ENCODE measurements around the gene SLC35G6. TPM values are rescaled to one million over a fixed set of nuclear protein-coding genes. Genes with fewer than 3 reads are reported as not detected.

The SLC35G6 gene
- total and polyA plus RNA-seq, 2 of the 13 experiments (the other 11 are each of a cell fraction or from before 2014, with no cell fraction given): 0.07 TPM; not detected in 1

- WGBS (ENCODE audit: low lambda C conversion rate): 88% methylated on average over 62 of the region's 92 CpGs
- no TSS peak for BruUV-seq (replicated peaks)
- Histone ChIP-seq H4K20me1 (ENCODE audit: insufficient read depth, low read length) (no peaks in the 10 kb centered on the region), H3K27me3 (ENCODE audit: control insufficient read depth in 1 of 2, insufficient read depth in 2 of 2, low read length in 2 of 2) (peaks cover 2 to 6% of the 10 kb centered on the region in 2 experiments; a peak in 3 of 5 replicates), H3K36me3 (replicated peaks in 1 of 2; ENCODE audit: control insufficient read depth in 1 of 2, insufficient read depth in 2 of 2, low read length in 2 of 2) (no peaks in the 10 kb centered on the region), H2AFZ (ENCODE audit: low read length) (no peak overlapping the region), H3K4me2 (ENCODE audit: low read depth, low read length) (peak overlapping the region; percentile 85), H3K9ac (ENCODE audit: insufficient read depth, low read depth, low read length) (no peak overlapping the region), H3K27ac (ENCODE audit: extremely low read length, insufficient read depth, low read length) (no peak overlapping the region), H3K9me3 (ENCODE audit: low read length) (no peaks in the 10 kb centered on the region), H3K4me1 (ENCODE audit: insufficient read depth, low read length) (peaks cover 39% of the 10 kb centered on the region), H3K79me2 (ENCODE audit: insufficient read depth, low read length) (no peaks in the 10 kb centered on the region), H3K4me3 (replicated peaks in 1 of 3; ENCODE audit: insufficient read depth in 1 of 3, low read depth in 2 of 3, low read length in 3 of 3) (peak overlapping the region in 1 of 3 experiments; percentile 75; a peak in 3 of 6 replicates)
- ATAC-seq (peak; percentile 59), FAIRE-seq (no peak), DNase-seq (ENCODE audit: low spot score) (peak; percentile 30)
- ChIA-PET CTCF (ENCODE audit: low intra/inter-chr PET ratio, low total read pairs) (interaction anchor here (0.7 to 2.1 kb wide), 2 partner anchors 67 to 81 kb away, joined by 3 to 11 read pairs; no protein-coding TSS in a partner anchor), POLR2A (interaction anchor here (1.8 to 3.8 kb wide), 4 partner anchors 9 to 47 kb away, joined by 4 to 52 read pairs (median 28); partner anchors contain the start of genes CHRNB1, POLR2A and TMEM256)
- in situ Hi-C loops (cut with HindIII; ENCODE audit: extremely low pct_ligation_motif_present, low pct_unique_long_range_greater_than_20kb): loop anchor here (5.0 kb wide), 2 partner anchors 41 to 79 kb away; partner anchors contain the start of genes TMEM95 and ZBTB4
- intact Hi-C loops (cut with micrococcal nuclease; ENCODE audit: unreplicated experiment): loop anchor here (2.0 kb wide), 1 partner anchor 76 kb away; no protein-coding TSS in a partner anchor
- TF ChIP-seq ZBTB38 (CRISPR knock-in tag; IDR thresholded peaks at IDR 0.05): peak; percentile 34
- peak; percentile 78 for TF ChIP-seq TEAD3 (CRISPR knock-in tag; optimal IDR thresholded peaks at IDR 0.05; ENCODE audit: borderline replicate concordance)
- peak; percentile 37; the same call in 1 of the 2 replicates for TF ChIP-seq ARID4A (CRISPR knock-in tag; IDR thresholded peaks at IDR 0.05; ENCODE audit: borderline replicate concordance)
- TF ChIP-seq ZNF562 (CRISPR knock-in tag; IDR thresholded peaks at IDR 0.05; ENCODE audit: borderline replicate concordance): no peak
- TF ChIP-seq ZFY (CRISPR knock-in tag; IDR thresholded peaks at IDR 0.05): 0 out of 2 replicates have a peak, but pooled peaks have one; percentile 25
- no peak for TF ChIP-seq KAT8 (CRISPR knock-in tag; IDR thresholded peaks at IDR 0.05)
- peak; percentile 75 for TF ChIP-seq HNRNPLL (IDR thresholded peaks at IDR 0.05; ENCODE audit: low read depth, low read length, poor library complexity, severe bottlenecking)
- TF ChIP-seq DNMT3B (CRISPR knock-in tag; conservative IDR thresholded peaks at IDR 0.05): no peak
- TF ChIP-seq ZFYVE20 (CRISPR knock-in tag; IDR thresholded peaks at IDR 0.05; ENCODE audit: borderline replicate concordance, low read depth): no peak
- 0 out of 2 replicates have a peak, but pooled peaks have one; percentile 35 for TF ChIP-seq ARHGAP35 (CRISPR knock-in tag; IDR thresholded peaks at IDR 0.05; ENCODE audit: borderline replicate concordance)
- TF ChIP-seq BCL3 (CRISPR knock-in tag; IDR thresholded peaks at IDR 0.05): no peak
- no peak for TF ChIP-seq ZNF639 (CRISPR knock-in tag; conservative IDR thresholded peaks at IDR 0.05)
- TF ChIP-seq ZNF260 (CRISPR knock-in tag; IDR thresholded peaks at IDR 0.05; ENCODE audit: borderline replicate concordance, low read depth): no peak
- no peak for TF ChIP-seq RNF2 (conservative IDR thresholded peaks at IDR 0.05; ENCODE audit: low read depth)
These were observed 44.5 kb upstream of the SLC35G6 start for GRCh38 chr17:7436556-7437368.

Data from HepG2 (cell line).